Fibroblast of lung (primary cell): ENCODE measurements around the gene CFAP410. TPM values are rescaled to one million over a fixed set of nuclear protein-coding genes. Genes with fewer than 3 reads are reported as not detected.

Source experiments
- DNase-seq, 2 donors: peaks; one replicate each; pipeline versions ENCODE4 v3.0.0 to v3.0.0-alpha.2; 2010; ENCODE audit warnings: low read depth in 2 of 2
- H2AFZ ChIP-seq: 2 replicates; pipeline ENCODE4 v1.5.1; 2012; ENCODE audit warnings: low read length, control low read depth, inconsistent platforms
- H3K27ac ChIP-seq: 2 replicates; pipeline ENCODE4 v1.5.1; 2011; ENCODE audit warnings: low read length, control low read depth; ENCODE audit not compliant: insufficient read depth
- H3K27me3 ChIP-seq: 2 replicates; pipeline ENCODE4 v1.5.1; 2011; ENCODE audit warnings: mild to moderate bottlenecking, low read length; ENCODE audit not compliant: control insufficient read depth, insufficient read depth
- H3K36me3 ChIP-seq: 2 replicates; pipeline ENCODE4 v1.5.1; 2011; ENCODE audit warnings: low read length; ENCODE audit not compliant: control insufficient read depth, insufficient read depth
- H3K4me1 ChIP-seq: 2 replicates; pipeline ENCODE4 v1.5.1; 2011; ENCODE audit warnings: low read length; ENCODE audit not compliant: control insufficient read depth, insufficient read depth; ENCODE audit errors: extremely low read depth
- H3K4me2 ChIP-seq: 2 replicates; pipeline ENCODE4 v1.5.1; 2011; ENCODE audit warnings: low read length, control low read depth; ENCODE audit not compliant: insufficient read depth; ENCODE audit errors: extremely low read depth
- H3K4me3 ChIP-seq, 4 experiments: fragments of 200-600 bp in 1 of 4; sonication (generic) in 1 of 4; replicated peaks in 1 of 4; 2 replicates each; pipeline ENCODE4 v1.5.1; 2011 to 2016; ENCODE audit warnings: low read length in 4 of 4, low read depth in 3 of 4, mild to moderate bottlenecking in 3 of 4, control low read depth in 2 of 4, inconsistent platforms in 1 of 4, mixed read lengths in 1 of 4; ENCODE audit not compliant: insufficient read depth in 1 of 4; ENCODE audit errors: control extremely low read depth in 1 of 4
- H3K79me2 ChIP-seq: 2 replicates; pipeline ENCODE4 v1.5.1; 2012; ENCODE audit warnings: mild to moderate bottlenecking, low read length, inconsistent platforms; ENCODE audit not compliant: control insufficient read depth, insufficient read depth
- H3K9ac ChIP-seq: 2 replicates; pipeline ENCODE4 v1.5.1; 2011; ENCODE audit warnings: mild to moderate bottlenecking, low read length, control low read depth; ENCODE audit not compliant: insufficient read depth
- H3K9me3 ChIP-seq: 2 replicates; pipeline ENCODE4 v1.5.1; 2012; ENCODE audit warnings: low read depth, low read length; ENCODE audit not compliant: control insufficient read depth, insufficient read depth
- H4K20me1 ChIP-seq: 2 replicates; pipeline ENCODE4 v1.5.1; 2011; ENCODE audit warnings: low read length; ENCODE audit not compliant: control insufficient read depth, insufficient read depth; ENCODE audit errors: extremely low read depth
- CTCF ChIP-seq, 2 donors: IDR thresholded peaks in 1 of 2; conservative IDR thresholded peaks in 1 of 2; 1 replicate in 1 of 2; 2 replicates in 1 of 2; pipeline ENCODE4 v1.5.1; 2011 to 2012; ENCODE audit warnings: low read length in 2 of 2, control low read depth in 1 of 2, inconsistent platforms in 1 of 2, low read depth in 1 of 2, mild to moderate bottlenecking in 1 of 2
- EZH2 ChIP-seq: IDR thresholded peaks from 2 replicates; pipeline ENCODE4 v1.5.1; 2012; ENCODE audit warnings: low read length, control low read depth, mild to moderate bottlenecking; ENCODE audit errors: missing control alignments
- polyA plus RNA-seq, 2 donors: library from polyadenylated mRNA; depleted of rRNA in 1 of 2; stranded (reverse) in 1 of 2; unstranded in 1 of 2; fragments of >200 nt; gene quantifications; 2 replicates each; pipeline ENCODE4 v1.2.1, GENCODE V29; 2011 to 2012; ENCODE audit warnings: missing spikeins in 1 of 2
- total RNA-seq: library from RNA; depleted of rRNA; stranded (reverse); fragments of >200 nt; gene quantifications from 2 replicates; pipeline ENCODE4 v1.2.1, GENCODE V29; 2014

CFAP410 gene
- total and polyA plus RNA-seq, 2 donors (not counting 1 experiment from before 2014, with no cell fraction given) = 4.9 to 7.1 TPM

DNA sequence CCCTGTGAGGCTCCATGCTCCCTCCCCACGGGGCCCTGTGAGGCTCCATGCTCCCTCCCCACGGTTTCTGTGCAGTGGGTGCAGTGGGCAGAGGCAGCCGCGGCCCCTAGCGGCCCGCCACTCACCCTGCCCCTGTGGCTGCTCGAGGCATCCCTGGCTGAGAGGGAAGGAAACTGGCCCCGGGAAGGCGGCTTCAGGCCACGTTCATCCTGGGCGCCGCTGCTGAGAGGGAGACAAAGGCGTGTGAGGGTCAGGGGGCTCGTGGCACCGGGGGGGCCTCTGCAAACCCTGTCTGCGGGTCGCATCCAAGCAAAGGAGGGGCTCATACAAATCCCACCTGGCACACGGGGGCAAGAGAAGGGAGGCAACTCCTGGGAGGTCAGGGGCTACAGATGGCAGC is 8.5 kb downstream of the CFAP410 start:
- Histone ChIP-seq H2AFZ (no peak overlapping the region), H3K9ac (no peak overlapping the region), H4K20me1 (no peaks in the 10 kb centered on the region), H3K36me3 (peaks cover 13% of the 10 kb centered on the region), H3K27ac (no peak overlapping the region), H3K79me2 (no peaks in the 10 kb centered on the region), H3K4me3 (no peak overlapping the region), H3K27me3 (no peaks in the 10 kb centered on the region), H3K4me1 (no peaks in the 10 kb centered on the region), H3K9me3 (no peaks in the 10 kb centered on the region), H3K4me2 (no peak overlapping the region)
- DNase-seq = no peak
- TF ChIP-seq EZH2 (no peak), CTCF (conservative IDR thresholded peaks at IDR 0.05 in 1 of 2, IDR thresholded peaks at IDR 0.05 in 1 of 2; ENCODE audit: low read depth in 1 of 2, low read length in 2 of 2) (no peak)

DNA sequence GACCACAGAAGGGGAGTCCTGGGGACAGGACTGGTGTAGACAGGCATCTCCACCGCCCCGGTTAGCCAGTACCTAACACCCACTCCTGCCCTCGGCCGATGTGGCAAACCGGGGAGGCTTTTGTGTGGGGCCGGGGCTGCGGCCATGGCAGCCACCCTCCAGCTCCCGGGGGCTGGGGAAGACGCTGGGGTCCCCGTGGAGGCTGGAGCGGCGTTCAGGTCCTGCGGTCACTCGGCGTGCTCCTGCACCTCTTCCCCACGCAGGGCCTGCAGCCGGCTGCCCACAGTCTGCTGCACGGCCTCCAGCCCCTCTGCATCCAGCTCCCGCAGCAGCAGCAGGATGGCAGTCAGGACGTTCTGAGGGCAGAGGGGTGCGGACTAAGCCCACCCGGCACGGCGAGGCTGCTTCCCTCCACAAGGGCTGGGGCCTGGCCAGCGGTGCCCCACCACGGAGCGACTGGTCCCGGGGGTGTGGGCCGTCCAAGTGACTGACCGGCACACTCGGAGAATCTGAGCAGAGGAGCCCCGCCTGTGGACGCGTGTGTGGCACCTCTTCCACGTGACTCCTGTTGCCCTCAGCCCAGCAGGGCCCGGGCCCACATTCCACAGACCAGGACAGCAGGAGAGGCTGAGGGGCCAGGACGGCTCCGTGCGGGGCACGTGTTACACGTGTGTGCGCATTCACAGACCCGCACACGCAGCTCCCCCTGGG is 9.1 kb downstream of the CFAP410 start:
- no peaks in the 10 kb centered on the region for H3K9me3 ChIP-seq
- no peaks in the 10 kb centered on the region for H3K4me1 ChIP-seq
- H3K36me3 ChIP-seq = peaks cover 13% of the 10 kb centered on the region
- no peaks in the 10 kb centered on the region for H4K20me1 ChIP-seq
- no peaks in the 10 kb centered on the region for H3K27me3 ChIP-seq
- no peak for TF ChIP-seq EZH2
- TF ChIP-seq CTCF (conservative IDR thresholded peaks at IDR 0.05 in 1 of 2, IDR thresholded peaks at IDR 0.05 in 1 of 2; ENCODE audit: low read depth in 1 of 2, low read length in 2 of 2) = no peak
- no peak overlapping the region for H2AFZ ChIP-seq
- no peak overlapping the region for H3K4me3 ChIP-seq
- H3K27ac ChIP-seq = no peak overlapping the region
- H3K4me2 ChIP-seq = no peak overlapping the region
- H3K9ac ChIP-seq = no peak overlapping the region
- no peaks in the 10 kb centered on the region for H3K79me2 ChIP-seq
- DNase-seq = no peak

GRCh38 chr21:44329086-44329889 is 9.9 kb downstream of the CFAP410 start:
- H3K79me2 ChIP-seq = no peaks in the 10 kb centered on the region
- H3K4me1 ChIP-seq = no peaks in the 10 kb centered on the region
- H3K9me3 ChIP-seq = no peaks in the 10 kb centered on the region
- H3K36me3 ChIP-seq = peaks cover 19% of the 10 kb centered on the region
- no peak overlapping the region for H3K9ac ChIP-seq
- no peak overlapping the region for H3K4me2 ChIP-seq
- no peaks in the 10 kb centered on the region for H4K20me1 ChIP-seq
- no peak overlapping the region for H2AFZ ChIP-seq
- TF ChIP-seq EZH2 (no peak), CTCF (conservative IDR thresholded peaks at IDR 0.05 in 1 of 2, IDR thresholded peaks at IDR 0.05 in 1 of 2; ENCODE audit: low read depth in 1 of 2, low read length in 2 of 2) (no peak)
- H3K4me3 ChIP-seq = no peak overlapping the region
- no peak overlapping the region for H3K27ac ChIP-seq
- no peak for DNase-seq
- H3K27me3 ChIP-seq = no peaks in the 10 kb centered on the region
